Fibroblast of mammary gland (primary cell): ENCODE results near the gene PEX11A.

ENCODE experiments used
- DNase-seq: peaks from one replicate; pipeline ENCODE4 v3.0.0-alpha.2; 2010; ENCODE audit warnings: low read depth
- H3K4me3 ChIP-seq: 2 replicates; pipeline ENCODE4 v1.5.1; 2011; ENCODE audit warnings: low read depth, mild to moderate bottlenecking, low read length, moderate library complexity; ENCODE audit not compliant: control insufficient read depth
- CTCF ChIP-seq: conservative IDR thresholded peaks from 2 replicates; pipeline ENCODE4 v1.5.1; 2011; ENCODE audit warnings: low read depth, low read length, inconsistent platforms; ENCODE audit not compliant: control insufficient read depth, insufficient read depth

Gene PEX11A

DNA sequence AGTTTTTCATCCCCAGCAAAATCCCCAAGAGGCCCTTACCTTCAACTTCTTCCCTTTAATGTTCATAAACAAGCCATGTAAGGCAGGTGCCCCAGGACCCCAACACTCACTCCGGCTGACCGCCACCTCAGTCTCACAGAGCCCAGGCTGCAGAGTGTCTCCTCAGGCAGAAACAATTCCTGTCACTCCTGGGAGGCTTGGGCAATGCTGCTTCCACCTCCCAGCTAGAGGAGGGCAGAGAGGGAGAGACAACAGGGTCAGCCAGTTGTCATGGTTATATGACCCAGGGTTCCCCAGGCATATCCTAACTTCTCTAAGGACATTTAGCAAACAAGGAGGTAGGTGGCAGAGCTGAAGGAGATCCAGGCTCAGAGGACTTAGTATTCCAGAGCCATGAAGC is 11.3 kb downstream of the PEX11A start, which contains the start of gene PLIN1:
Gene PLIN1 (minus strand): TSS at position 156 of the 400 bp plus-strand sequence. CDS start 1,878 bp downstream, outside the sequence.
- no peak for TF ChIP-seq CTCF
- DNase-seq: no peak
- no peak within 1 kb of the TSS for H3K4me3 ChIP-seq

DNA sequence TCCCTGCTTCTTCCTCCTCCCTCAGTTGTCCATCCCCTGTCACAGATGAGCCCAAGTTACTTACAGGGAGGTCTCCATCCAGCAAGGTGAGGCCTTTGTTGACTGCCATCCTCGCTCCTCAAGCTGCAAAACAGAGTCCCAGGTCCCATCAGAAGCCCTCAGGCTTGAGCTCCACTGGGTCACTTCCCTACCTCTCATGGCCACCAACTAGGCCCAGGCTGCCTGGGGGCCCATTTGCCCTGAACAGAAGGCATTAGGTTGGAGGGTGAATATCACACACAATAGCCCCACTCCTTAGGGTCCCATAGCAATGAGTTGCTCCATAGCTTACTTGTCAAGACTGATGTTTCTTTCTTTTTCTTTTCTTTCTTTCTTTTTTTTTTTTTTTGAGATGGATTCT is 13.2 kb downstream of the PEX11A start:
- no peak for DNase-seq
- H3K4me3 ChIP-seq: no peak overlapping the region
- no peak for TF ChIP-seq CTCF

DNA sequence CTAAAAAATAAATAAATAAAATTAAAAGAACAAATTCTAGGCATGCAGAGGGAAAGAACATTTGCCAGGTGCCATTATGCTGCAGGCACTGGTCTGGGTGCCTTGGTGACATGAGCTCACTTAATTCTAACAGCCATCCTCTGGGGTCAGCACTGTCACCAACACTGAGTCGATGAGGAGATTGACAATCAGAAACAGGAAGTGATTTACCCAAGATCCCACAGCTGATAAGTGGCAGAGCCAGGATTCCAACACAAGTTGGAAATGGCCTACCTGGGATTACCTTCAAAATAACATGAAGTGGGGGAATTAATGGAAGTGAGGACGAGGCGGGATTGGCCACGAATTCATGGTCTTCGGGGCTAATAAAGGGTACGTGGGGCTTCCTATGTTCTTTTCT is 14.9 kb downstream of the PEX11A start:
- no peak for DNase-seq
- no peak overlapping the region for H3K4me3 ChIP-seq
- no peak for TF ChIP-seq CTCF

DNA sequence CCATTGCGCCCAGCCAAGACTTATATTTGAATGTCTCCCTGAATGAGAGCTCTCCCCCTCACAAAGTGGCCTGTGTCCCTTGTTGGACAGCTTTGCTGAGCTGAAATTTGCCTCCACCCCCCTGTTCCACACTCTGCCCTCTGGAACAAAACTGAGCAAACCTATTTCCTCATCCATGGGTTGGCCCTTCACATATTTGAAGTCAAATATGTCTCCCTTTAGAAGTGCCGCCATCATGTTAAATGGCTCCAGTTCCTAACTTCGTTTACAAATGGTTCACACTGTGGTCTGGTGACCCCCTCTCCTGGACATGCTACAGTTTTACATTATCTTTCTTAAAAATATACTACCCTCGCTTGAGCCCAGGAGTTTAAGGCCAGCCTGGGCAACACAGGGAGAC is 16.0 kb downstream of the PEX11A start:
- no peak for DNase-seq
- H3K4me3 ChIP-seq: no peak overlapping the region
- no peak for TF ChIP-seq CTCF

DNA sequence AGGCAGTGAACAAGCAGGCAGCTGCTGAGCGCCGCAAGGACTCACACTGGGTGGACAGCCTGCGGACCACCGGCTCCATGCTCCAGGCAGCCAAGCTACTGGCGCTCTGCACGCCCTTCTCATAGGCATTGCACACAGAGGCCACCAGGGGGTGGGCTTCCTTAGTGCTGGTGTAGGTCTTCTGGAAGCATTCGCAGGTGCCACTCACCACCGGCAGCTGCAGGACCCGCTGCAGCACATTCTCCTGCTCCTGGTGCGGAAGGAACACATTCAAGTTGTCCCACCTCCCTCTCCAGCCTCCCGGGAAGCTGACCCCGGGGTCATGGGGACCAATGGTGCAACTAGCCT is 17.4 kb downstream of the PEX11A start:
- H3K4me3 ChIP-seq: no peak overlapping the region
- no peak for DNase-seq
- peak; percentile 38 for TF ChIP-seq CTCF

DNA sequence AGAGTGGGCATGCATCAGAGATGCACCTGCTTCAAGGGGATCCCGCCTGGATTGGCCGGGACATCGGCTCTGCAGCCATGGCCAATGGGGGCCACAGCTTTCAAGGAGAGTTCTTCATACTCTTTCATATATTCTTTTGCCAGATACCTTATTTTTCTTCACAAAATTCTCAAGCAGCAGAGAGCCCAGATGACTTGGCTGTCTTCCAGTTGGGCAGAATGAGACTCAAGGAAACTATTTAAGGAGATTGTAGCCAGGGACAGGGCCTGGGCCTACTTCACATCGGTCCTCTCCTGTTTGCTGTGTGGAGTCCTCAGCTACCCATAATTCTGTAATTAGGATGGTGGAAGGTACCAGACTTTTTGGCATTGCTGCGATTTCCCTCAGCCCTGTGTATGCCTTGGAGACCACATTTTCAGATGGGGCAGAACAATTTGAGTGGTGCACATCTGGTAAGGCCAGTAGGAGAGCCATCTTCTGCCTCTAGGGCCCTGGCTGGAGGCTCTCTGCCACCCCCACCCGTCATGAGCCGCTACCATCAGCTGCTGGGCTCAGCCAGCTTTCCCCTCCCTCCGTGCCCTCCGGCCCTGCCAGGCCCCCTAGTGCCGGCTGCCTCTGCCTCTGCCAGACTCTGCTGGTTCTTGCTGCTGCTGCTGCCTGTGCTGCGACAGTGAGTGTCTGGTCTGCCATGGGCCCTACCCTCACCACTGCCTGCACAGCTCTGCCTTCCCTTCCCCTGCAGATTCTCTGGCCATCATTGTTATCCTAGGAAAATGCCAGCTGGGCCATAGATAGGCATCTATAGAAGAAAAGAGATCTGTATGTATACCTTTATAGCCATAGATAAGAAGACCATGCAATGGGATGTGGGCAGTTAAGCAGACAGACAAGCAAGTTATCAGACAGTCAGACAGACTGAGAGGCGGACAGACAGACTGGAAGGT is 18.1 kb downstream of the PEX11A start:
- DNase-seq: peak; percentile 38
- no peak overlapping the region for H3K4me3 ChIP-seq
- no peak for TF ChIP-seq CTCF

DNA sequence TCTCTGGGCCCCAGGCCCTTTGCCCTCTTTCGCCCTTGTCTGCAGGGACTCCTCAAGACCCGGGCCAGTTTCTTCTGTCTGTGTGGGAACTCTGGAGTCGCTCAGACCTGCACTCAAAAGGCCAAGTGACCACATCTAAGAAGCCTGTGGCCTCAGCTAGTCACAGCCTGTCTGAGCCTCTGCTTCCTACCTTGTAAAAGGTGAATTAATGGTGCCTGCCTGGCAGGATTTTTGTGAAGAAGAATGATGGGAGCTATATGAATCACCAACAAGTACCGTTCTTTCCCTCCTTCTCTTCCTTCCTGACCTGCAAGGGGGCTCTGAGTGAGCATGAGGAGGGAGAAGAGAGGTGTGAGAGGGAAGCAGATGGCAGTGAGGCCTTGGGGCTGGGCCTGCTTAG is 18.9 kb downstream of the PEX11A start:
- TF ChIP-seq CTCF: no peak
- no peak overlapping the region for H3K4me3 ChIP-seq
- no peak for DNase-seq
